WI38 (cell line): Measurements from ENCODE around the gene PCDHGA10.
"Not testable (repeated sequence)": the region's sequence is repeated elsewhere in the genome, so short reads cannot be mapped to it uniquely, and the experiment has no call there.

Experiments used
- H3K4me3 ChIP-seq: 2 replicates; pipeline ENCODE4 v1.5.1; 2011; ENCODE audit warnings: low read depth, mild to moderate bottlenecking, control low read depth, low read length
- TF ChIP-seq, protein P1 (sequence below): IDR thresholded peaks from 2 replicates; pipeline ENCODE4 v1.5.1; 2012; ENCODE audit warnings: low read depth, mild to moderate bottlenecking, control low read depth, low read length

Gene PCDHGA10

DNA sequence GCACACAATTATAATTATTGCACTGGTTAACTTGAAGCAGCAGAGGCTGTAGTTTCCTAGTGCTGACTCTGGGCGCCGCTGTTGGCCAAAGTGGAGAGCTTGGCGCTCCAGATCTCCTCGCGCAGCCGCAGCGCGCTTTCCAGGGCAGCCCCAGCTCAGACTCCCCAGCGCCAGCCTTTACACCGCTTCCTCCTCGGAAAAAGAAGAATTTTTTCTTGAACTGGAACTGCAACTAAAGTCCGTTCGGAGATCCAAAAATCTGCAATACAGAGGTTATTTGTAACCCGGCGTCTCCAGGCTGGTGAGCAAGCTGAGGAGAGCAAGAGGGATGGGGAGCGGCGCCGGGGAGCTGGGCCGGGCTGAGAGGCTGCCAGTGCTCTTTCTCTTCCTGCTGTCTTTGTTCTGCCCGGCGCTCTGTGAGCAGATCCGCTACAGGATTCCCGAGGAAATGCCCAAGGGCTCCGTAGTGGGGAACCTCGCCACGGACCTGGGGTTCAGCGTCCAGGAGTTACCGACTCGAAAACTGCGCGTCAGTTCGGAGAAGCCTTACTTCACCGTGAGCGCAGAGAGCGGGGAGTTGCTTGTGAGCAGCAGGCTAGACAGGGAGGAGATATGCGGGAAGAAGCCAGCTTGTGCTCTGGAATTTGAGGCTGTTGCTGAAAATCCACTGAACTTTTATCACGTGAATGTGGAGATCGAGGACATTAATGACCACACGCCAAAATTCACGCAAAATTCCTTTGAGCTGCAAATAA lies 25.1 kb upstream of the PCDHGA10 start, which contains the start of gene PCDHGB4:
Gene PCDHGB4 (plus strand): TSS at position 142 of the 755 bp plus-strand sequence. CDS start 187 bp downstream, at position 329.
- TF ChIP-seq, protein P1, sequence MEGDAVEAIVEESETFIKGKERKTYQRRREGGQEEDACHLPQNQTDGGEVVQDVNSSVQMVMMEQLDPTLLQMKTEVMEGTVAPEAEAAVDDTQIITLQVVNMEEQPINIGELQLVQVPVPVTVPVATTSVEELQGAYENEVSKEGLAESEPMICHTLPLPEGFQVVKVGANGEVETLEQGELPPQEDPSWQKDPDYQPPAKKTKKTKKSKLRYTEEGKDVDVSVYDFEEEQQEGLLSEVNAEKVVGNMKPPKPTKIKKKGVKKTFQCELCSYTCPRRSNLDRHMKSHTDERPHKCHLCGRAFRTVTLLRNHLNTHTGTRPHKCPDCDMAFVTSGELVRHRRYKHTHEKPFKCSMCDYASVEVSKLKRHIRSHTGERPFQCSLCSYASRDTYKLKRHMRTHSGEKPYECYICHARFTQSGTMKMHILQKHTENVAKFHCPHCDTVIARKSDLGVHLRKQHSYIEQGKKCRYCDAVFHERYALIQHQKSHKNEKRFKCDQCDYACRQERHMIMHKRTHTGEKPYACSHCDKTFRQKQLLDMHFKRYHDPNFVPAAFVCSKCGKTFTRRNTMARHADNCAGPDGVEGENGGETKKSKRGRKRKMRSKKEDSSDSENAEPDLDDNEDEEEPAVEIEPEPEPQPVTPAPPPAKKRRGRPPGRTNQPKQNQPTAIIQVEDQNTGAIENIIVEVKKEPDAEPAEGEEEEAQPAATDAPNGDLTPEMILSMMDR = peak; percentile 48
- H3K4me3 ChIP-seq = peak within 1 kb of the TSS; percentile 41

DNA sequence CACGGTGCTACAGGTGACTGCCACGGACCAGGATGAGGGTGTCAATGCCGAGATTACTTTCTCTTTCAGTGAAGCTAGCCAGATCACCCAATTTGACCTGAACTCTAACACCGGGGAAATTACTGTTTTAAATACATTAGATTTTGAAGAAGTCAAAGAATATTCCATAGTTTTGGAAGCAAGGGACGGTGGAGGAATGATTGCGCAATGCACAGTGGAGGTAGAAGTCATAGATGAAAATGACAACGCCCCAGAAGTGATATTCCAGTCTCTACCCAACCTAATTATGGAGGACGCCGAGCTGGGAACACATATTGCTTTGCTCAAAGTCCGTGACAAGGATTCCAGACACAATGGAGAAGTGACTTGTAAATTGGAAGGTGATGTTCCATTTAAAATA lies 24.1 kb upstream of the PCDHGA10 start:
- H3K4me3 ChIP-seq = no peak overlapping the region
- TF ChIP-seq, protein P1 = no peak

DNA sequence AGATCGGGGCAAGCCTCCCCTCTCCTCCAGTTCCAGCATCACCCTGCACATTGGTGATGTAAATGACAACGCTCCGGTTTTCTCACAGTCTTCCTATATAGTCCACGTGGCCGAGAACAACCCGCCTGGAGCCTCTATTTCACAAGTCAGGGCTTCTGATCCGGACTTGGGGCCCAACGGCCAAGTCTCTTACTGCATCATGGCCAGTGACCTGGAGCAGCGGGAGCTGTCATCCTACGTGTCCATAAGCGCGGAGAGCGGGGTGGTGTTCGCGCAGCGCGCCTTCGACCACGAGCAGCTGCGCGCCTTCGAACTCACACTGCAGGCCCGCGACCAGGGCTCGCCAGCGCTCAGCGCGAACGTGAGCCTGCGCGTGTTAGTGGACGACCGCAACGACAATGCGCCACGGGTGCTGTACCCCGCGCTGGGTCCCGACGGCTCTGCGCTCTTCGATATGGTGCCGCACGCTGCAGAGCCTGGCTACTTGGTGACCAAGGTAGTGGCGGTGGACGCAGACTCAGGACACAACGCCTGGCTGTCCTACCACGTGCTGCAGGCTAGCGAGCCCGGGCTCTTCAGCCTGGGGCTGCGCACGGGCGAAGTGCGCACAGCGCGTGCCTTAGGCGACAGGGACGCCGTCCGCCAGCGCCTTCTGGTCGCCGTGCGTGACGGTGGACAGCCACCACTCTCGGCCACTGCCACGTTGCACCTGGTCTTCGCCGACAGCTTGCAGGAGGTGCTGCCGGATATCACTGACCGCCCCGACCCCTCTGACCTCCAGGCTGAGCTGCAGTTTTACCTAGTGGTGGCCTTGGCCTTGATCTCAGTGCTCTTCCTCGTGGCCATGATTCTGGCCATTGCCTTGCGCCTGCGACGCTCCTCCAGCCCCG lies 23.4 kb upstream of the PCDHGA10 start:
- TF ChIP-seq, protein P1 = no peak
- H3K4me3 ChIP-seq = no peak overlapping the region

DNA sequence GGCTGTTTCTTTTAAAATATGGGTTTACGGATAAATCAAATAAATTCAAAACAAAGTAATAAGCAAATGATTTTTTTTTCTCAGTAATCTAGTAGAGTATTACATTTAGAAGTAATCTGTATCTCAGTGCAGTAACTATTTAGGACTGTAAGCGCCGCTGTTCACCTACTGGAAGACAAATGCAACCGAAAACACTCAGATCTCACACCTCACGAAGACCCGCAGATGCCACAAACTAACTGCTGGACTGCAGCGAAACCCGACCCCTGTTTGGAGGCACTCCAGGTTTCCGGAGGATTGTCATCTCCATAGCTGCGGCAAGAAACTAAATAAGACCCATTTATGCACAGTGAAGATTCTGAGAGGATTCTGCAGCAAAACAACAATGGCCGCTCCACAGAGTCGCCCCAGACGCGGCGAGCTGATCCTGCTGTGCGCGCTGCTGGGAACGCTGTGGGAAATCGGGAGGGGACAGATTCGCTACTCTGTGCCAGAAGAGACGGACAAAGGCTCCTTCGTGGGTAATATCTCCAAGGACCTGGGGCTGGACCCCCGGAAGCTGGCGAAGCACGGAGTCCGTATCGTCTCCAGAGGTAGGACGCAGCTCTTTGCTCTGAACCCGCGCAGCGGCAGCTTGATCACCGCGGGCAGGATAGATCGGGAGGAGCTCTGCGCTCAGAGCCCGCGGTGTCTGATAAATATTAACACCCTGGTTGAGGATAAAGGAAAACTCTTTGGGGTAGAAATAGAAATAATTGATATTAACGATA lies 20.2 kb upstream of the PCDHGA10 start, which contains the start of gene PCDHGA8:
Gene PCDHGA8 (plus strand): TSS at position 205 of the 770 bp plus-strand sequence. CDS start 181 bp downstream, at position 386.
- no peak within 1 kb of the TSS for H3K4me3 ChIP-seq
- TF ChIP-seq, protein P1 = no peak

DNA sequence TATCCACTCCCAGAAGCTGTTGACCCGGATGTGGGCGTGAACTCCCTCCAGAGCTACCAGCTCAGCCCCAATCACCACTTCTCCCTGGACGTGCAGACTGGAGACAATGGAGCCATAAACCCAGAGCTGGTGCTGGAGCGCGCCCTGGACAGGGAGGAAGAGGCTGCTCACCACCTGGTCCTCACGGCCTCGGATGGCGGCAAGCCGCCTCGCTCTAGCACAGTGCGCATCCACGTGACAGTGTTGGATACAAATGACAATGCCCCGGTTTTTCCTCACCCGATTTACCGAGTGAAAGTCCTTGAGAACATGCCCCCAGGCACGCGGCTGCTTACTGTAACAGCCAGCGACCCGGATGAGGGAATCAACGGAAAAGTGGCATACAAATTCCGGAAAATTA lies 19.5 kb upstream of the PCDHGA10 start:
- no peak overlapping the region for H3K4me3 ChIP-seq
- TF ChIP-seq, protein P1 = no peak

DNA sequence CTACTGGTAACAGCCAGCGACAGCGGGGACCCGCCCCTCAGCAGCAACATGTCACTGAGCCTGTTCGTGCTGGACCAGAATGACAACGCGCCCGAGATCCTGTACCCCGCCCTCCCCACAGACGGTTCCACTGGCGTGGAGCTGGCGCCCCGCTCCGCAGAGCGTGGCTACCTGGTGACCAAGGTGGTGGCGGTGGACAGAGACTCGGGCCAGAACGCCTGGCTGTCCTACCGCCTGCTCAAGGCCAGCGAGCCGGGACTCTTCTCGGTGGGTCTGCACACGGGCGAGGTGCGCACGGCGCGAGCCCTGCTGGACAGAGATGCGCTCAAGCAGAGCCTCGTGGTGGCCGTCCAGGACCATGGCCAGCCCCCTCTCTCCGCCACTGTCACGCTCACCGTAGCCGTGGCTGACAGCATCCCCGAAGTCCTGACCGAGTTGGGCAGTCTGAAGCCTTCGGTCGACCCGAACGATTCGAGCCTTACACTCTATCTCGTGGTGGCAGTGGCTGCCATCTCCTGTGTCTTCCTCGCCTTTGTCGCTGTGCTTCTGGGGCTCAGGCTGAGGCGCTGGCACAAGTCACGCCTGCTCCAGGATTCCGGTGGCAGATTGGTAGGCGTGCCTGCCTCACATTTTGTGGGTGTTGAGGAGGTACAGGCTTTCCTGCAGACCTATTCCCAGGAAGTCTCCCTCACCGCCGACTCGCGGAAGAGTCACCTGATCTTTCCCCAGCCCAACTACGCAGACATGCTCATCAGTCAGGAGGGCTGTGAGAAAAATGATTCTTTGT lies 18.2 kb upstream of the PCDHGA10 start:
- H3K4me3 ChIP-seq = not testable (repeated sequence)
